ENCODE measurements around the gene OCA2.

OCA2 gene

DNA sequence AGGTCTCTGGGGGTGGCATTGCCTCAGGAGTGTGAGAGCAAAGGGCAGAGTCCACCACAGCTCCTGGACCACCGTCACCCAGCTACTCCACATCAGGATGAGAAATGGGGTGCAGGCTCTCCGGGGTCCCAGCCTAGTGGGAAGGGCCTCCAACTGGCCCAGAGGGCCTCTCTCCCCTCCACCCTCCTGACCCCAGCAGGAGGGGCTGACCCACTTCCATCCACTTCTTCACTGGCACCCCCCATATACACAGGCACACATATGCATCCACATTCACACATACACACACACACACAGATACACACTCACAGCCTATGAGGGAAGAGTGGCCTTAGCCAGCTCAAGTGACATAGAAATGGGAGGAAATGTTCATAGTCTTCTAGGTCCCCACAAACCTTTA is 286.0 kb downstream of the OCA2 start:
- Histone ChIP-seq H3K27ac (ENCODE audit: low read length) (no peak overlapping the region), H3K9me2 (replicated peaks; ENCODE audit: insufficient read depth, low read length) (no peaks in the 10 kb centered on the region), H3K9ac (ENCODE audit: low read length) (no peak overlapping the region), H3K9me3 (replicated peaks; ENCODE audit: insufficient read depth, low read length) (no peaks in the 10 kb centered on the region), H3K36me3 (replicated peaks; ENCODE audit: insufficient read depth, low read length) (no peaks in the 10 kb centered on the region), H3F3A (ENCODE audit: insufficient read depth, low read length) (no peaks in the 10 kb centered on the region), H4K20me1 (ENCODE audit: insufficient read depth, low read length) (no peaks in the 10 kb centered on the region), H3K4me2 (ENCODE audit: low read depth, low read length) (no peak overlapping the region), H3K4me1 (ENCODE audit: low read length) (no peaks in the 10 kb centered on the region), H2AFZ (ENCODE audit: low read length) (no peak overlapping the region), H3K79me2 (ENCODE audit: low read length) (no peaks in the 10 kb centered on the region), H3K27me3 (replicated peaks; ENCODE audit: insufficient read depth, low read length) (no peaks in the 10 kb centered on the region), H3K4me3 (ENCODE audit: low read length) (no peak overlapping the region)
- TF ChIP-seq, protein P1, sequence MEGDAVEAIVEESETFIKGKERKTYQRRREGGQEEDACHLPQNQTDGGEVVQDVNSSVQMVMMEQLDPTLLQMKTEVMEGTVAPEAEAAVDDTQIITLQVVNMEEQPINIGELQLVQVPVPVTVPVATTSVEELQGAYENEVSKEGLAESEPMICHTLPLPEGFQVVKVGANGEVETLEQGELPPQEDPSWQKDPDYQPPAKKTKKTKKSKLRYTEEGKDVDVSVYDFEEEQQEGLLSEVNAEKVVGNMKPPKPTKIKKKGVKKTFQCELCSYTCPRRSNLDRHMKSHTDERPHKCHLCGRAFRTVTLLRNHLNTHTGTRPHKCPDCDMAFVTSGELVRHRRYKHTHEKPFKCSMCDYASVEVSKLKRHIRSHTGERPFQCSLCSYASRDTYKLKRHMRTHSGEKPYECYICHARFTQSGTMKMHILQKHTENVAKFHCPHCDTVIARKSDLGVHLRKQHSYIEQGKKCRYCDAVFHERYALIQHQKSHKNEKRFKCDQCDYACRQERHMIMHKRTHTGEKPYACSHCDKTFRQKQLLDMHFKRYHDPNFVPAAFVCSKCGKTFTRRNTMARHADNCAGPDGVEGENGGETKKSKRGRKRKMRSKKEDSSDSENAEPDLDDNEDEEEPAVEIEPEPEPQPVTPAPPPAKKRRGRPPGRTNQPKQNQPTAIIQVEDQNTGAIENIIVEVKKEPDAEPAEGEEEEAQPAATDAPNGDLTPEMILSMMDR (IDR thresholded peaks at IDR 0.05; ENCODE audit: low read length) = no peak
- no peak for TF ChIP-seq EZH2 (optimal IDR thresholded peaks at IDR 0.05; ENCODE audit: low read depth, low read length)
- no peak for TF ChIP-seq EZH2phosphoT487 (IDR thresholded peaks at IDR 0.05; ENCODE audit: low read length)
- DNase-seq = no peak

DNA sequence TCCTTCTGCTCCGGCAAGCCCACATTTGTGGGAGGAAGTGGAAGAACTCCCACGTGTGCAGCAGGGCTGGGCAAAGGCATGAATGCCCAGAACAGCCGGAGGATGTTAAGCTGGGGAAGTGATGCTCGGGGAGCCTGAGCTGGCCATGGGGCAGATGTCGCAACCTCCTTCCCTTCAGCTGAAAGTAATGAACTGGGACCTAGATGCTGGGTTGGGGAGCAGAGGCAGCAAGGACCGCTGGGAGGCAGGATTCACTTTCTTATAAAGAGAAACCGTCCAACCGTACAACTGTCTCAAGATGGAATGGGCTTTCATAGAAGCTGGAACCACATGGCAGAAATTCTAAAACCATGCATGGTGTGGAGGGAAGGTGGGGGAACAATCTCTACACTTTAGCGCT is 290.9 kb downstream of the OCA2 start:
- H3K4me3 ChIP-seq (ENCODE audit: low read length) = no peak overlapping the region
- no peaks in the 10 kb centered on the region for H3F3A ChIP-seq (ENCODE audit: insufficient read depth, low read length)
- DNase-seq = no peak
- no peak overlapping the region for H3K9ac ChIP-seq (ENCODE audit: low read length)
- no peaks in the 10 kb centered on the region for H3K4me1 ChIP-seq (ENCODE audit: low read length)
- H3K36me3 ChIP-seq (replicated peaks; ENCODE audit: insufficient read depth, low read length) = no peaks in the 10 kb centered on the region
- H3K4me2 ChIP-seq (ENCODE audit: low read depth, low read length) = no peak overlapping the region
- H2AFZ ChIP-seq (ENCODE audit: low read length) = no peak overlapping the region
- H3K79me2 ChIP-seq (ENCODE audit: low read length) = no peaks in the 10 kb centered on the region
- no peaks in the 10 kb centered on the region for H3K9me3 ChIP-seq (replicated peaks; ENCODE audit: insufficient read depth, low read length)
- H4K20me1 ChIP-seq (ENCODE audit: insufficient read depth, low read length) = no peaks in the 10 kb centered on the region
- H3K9me2 ChIP-seq (replicated peaks; ENCODE audit: insufficient read depth, low read length) = no peaks in the 10 kb centered on the region
- H3K27ac ChIP-seq (ENCODE audit: low read length) = no peak overlapping the region
- TF ChIP-seq EZH2phosphoT487 (IDR thresholded peaks at IDR 0.05; ENCODE audit: low read length) (no peak), EZH2 (optimal IDR thresholded peaks at IDR 0.05; ENCODE audit: low read depth, low read length) (no peak)
- TF ChIP-seq, protein P1 (IDR thresholded peaks at IDR 0.05; ENCODE audit: low read length) = no peak
- H3K27me3 ChIP-seq (replicated peaks; ENCODE audit: insufficient read depth, low read length) = no peaks in the 10 kb centered on the region

DNA sequence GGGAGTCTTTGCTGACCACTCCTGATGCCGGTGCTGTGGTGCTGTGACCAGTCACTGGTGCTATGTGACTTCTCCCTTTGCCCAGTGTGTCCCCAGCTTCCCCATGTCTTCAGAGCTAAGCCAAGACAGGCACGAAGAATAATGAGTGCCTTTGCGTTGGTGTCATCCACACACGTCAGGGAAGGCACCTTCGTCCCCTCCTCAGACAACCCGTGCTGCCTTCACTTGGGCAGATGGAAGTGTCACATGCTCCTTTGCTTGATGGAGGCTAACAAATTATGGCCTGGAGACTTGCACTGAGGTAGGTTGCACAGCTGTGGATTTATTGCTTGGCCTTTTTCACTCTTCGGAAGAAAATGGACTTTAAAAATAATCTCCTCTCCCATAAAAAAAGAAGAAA is 291.8 kb downstream of the OCA2 start:
- Histone ChIP-seq H3K27ac (ENCODE audit: low read length) (no peak overlapping the region), H3K9me3 (replicated peaks; ENCODE audit: insufficient read depth, low read length) (no peaks in the 10 kb centered on the region), H3K4me2 (ENCODE audit: low read depth, low read length) (no peak overlapping the region), H3F3A (ENCODE audit: insufficient read depth, low read length) (no peaks in the 10 kb centered on the region), H3K9ac (ENCODE audit: low read length) (no peak overlapping the region), H2AFZ (ENCODE audit: low read length) (no peak overlapping the region), H3K9me2 (replicated peaks; ENCODE audit: insufficient read depth, low read length) (no peaks in the 10 kb centered on the region), H3K36me3 (replicated peaks; ENCODE audit: insufficient read depth, low read length) (no peaks in the 10 kb centered on the region), H3K79me2 (ENCODE audit: low read length) (no peaks in the 10 kb centered on the region), H3K4me1 (ENCODE audit: low read length) (no peaks in the 10 kb centered on the region), H3K4me3 (ENCODE audit: low read length) (no peak overlapping the region), H4K20me1 (ENCODE audit: insufficient read depth, low read length) (no peaks in the 10 kb centered on the region), H3K27me3 (replicated peaks; ENCODE audit: insufficient read depth, low read length) (no peaks in the 10 kb centered on the region)
- DNase-seq = no peak
- TF ChIP-seq, protein P1 (IDR thresholded peaks at IDR 0.05; ENCODE audit: low read length) = no peak
- TF ChIP-seq EZH2phosphoT487 (IDR thresholded peaks at IDR 0.05; ENCODE audit: low read length) (no peak), EZH2 (optimal IDR thresholded peaks at IDR 0.05; ENCODE audit: low read depth, low read length) (no peak)
